ENCODE data around the gene MOCS2. TPM values are rescaled to one million over a fixed set of nuclear protein-coding genes. Genes with fewer than 3 reads are reported as not detected.

MOCS2 gene
- total and polyA plus RNA-seq, 2 of the 8 experiments (the other 6 are each of a cell fraction or from before 2014, with no cell fraction given), result 6.7 to 16.1 TPM

DNA sequence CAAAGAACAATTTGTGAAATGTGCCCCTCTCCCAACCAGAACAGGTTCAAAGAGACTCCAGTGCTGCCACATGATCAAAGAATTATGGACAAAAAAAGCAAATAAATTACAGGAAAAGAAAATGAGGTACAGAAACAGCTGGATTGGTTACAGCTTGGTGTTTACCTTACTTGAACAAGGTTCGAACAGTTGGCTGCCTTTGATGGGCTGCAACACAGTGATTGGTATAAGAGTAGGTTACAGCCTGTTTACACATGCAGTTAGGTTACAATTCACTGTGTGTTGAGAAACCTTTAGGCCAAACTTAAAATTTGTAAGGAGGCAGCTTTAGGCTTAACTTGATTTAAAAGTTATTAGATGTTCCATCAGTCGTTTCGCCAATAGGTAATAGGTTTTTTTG is 3.4 kb upstream of the MOCS2 start:
- H2BK15ac ChIP-seq (ENCODE audit: low read length), result no peak overlapping the region
- DNase-seq (ENCODE audit: low read depth in 1 of 2, low spot score in 2 of 2) (no peak), FAIRE-seq (no peak)
- CTCF ChIA-PET (ENCODE audit: partially characterized antibody), result interaction anchor here (0.8 kb wide), 1 partner anchor 22 kb away, joined by 3 read pairs; no protein-coding TSS in a partner anchor
- no peak overlapping the region for H2AK5ac ChIP-seq (ENCODE audit: low read depth, low read length)
- H4K91ac ChIP-seq (replicated peaks; ENCODE audit: insufficient read length, low read length), result no peak overlapping the region
- H3K14ac ChIP-seq (ENCODE audit: insufficient read length), result no peak overlapping the region
- no peak overlapping the region for H3K56ac ChIP-seq (replicated peaks; ENCODE audit: insufficient read length, low read depth, low read length)
- peaks cover 0 to 5% (median 0%) of the 10 kb centered on the region in 4 experiments; a peak in 4 of 7 replicates for H3K4me1 ChIP-seq (replicated peaks in 1 of 4; ENCODE audit: control insufficient read depth in 3 of 4, insufficient read depth in 4 of 4, low read length in 3 of 4)
- H2AFZ ChIP-seq (ENCODE audit: low read length), result no peak overlapping the region
- H4K8ac ChIP-seq (ENCODE audit: extremely low read depth, insufficient read depth, low read length), result no peak overlapping the region
- H2BK120ac ChIP-seq (replicated peaks; ENCODE audit: low read depth, low read length), result no peak overlapping the region
- 83% methylated on average over 3 of the region's 3 CpGs; no CpG with 5 or more reads in 1 of the 2 experiments for WGBS, 2 experiments (ENCODE audit: extremely low coverage in 1 of 2, insufficient coverage in 1 of 2, insufficient read length in 1 of 2, insufficient replicate concordance in 2 of 2, low coverage in 1 of 2, low lambda C conversion rate in 2 of 2, missing lambda C conversion rate in 1 of 2)
- no peak overlapping the region for H3K23ac ChIP-seq (ENCODE audit: insufficient read length)
- TF ChIP-seq JUND (IDR thresholded peaks at IDR 0.05; ENCODE audit: low read length), result no peak
- no peak for TF ChIP-seq EZH2 (IDR thresholded peaks at IDR 0.05; ENCODE audit: low read depth, low read length, severe bottlenecking)
- no peak for TF ChIP-seq JUN (IDR thresholded peaks at IDR 0.05; ENCODE audit: low read depth, low read length)
- no peak for TF ChIP-seq SIX5 (IDR thresholded peaks at IDR 0.05; ENCODE audit: low read depth, low read length)
- TF ChIP-seq EGR1 (IDR thresholded peaks at IDR 0.05; ENCODE audit: borderline replicate concordance, low read depth, low read length), result no peak
- no peak for TF ChIP-seq SAP30 (IDR thresholded peaks at IDR 0.05; ENCODE audit: insufficient read depth, insufficient replicate concordance, low read length)
- TF ChIP-seq MAFK (IDR thresholded peaks at IDR 0.05; ENCODE audit: low read depth, low read length), result no peak
- no peak for TF ChIP-seq BCL11A (IDR thresholded peaks at IDR 0.05; ENCODE audit: low read depth in 2 of 2, low read length in 2 of 2)
- no peak for TF ChIP-seq POLR2AphosphoS5 (IDR thresholded peaks at IDR 0.05; ENCODE audit: low read depth, low read length)
- TF ChIP-seq CEBPB (IDR thresholded peaks at IDR 0.05; ENCODE audit: low read depth, low read length), result no peak
- no peak for TF ChIP-seq RNF2 (IDR thresholded peaks at IDR 0.05; ENCODE audit: borderline replicate concordance, low read depth, low read length, missing control alignments, poor library complexity, severe bottlenecking)
- TF ChIP-seq CREB1 (IDR thresholded peaks at IDR 0.05), result no peak
- TF ChIP-seq, protein P1, sequence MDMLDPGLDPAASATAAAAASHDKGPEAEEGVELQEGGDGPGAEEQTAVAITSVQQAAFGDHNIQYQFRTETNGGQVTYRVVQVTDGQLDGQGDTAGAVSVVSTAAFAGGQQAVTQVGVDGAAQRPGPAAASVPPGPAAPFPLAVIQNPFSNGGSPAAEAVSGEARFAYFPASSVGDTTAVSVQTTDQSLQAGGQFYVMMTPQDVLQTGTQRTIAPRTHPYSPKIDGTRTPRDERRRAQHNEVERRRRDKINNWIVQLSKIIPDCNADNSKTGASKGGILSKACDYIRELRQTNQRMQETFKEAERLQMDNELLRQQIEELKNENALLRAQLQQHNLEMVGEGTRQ (IDR thresholded peaks at IDR 0.05; ENCODE audit: low read length), result no peak
- TF ChIP-seq CBX8 (IDR thresholded peaks at IDR 0.05; ENCODE audit: borderline replicate concordance, low read depth, low read length), result no peak
- no peak overlapping the region for H4K5ac ChIP-seq (ENCODE audit: insufficient read length, low read depth, low read length)
- H3K27ac ChIP-seq (ENCODE audit: low read depth, low read length), result no peak overlapping the region
- POLR2A ChIA-PET (ENCODE audit: partially characterized antibody), result no interaction called here
- no peak overlapping the region for H3K4me3 ChIP-seq (ENCODE audit: extremely low read depth in 1 of 4, insufficient read depth in 2 of 4, low read depth in 3 of 4, low read length in 4 of 4)
- no peaks in the 10 kb centered on the region for H3K79me2 ChIP-seq (ENCODE audit: control insufficient read depth in 1 of 2, insufficient read depth in 2 of 2, low read length in 2 of 2)
- no peak overlapping the region for H3K4me2 ChIP-seq (ENCODE audit: insufficient read depth in 1 of 2, low read depth in 2 of 2, low read length in 2 of 2)
- H3K9me3 ChIP-seq (ENCODE audit: insufficient read depth in 2 of 2, low read depth in 1 of 2, low read length in 1 of 2), result no peaks in the 10 kb centered on the region
- no peak overlapping the region for H2BK12ac ChIP-seq (ENCODE audit: low read depth, low read length)
- no peak overlapping the region for H2BK5ac ChIP-seq (ENCODE audit: low read depth, low read length)
- peaks cover 7% of the 10 kb centered on the region; the same call in 1 of the 2 replicates for H3K23me2 ChIP-seq (ENCODE audit: low read depth, low read length)
- H3K27me3 ChIP-seq (replicated peaks in 1 of 4; ENCODE audit: control insufficient read depth in 3 of 4, extremely low read depth in 1 of 4, insufficient read depth in 3 of 4, low read length in 3 of 4), result no peaks in the 10 kb centered on the region
- H2BK20ac ChIP-seq (ENCODE audit: low read length), result no peak overlapping the region
- no peaks in the 10 kb centered on the region for H4K20me1 ChIP-seq (replicated peaks in 1 of 2; ENCODE audit: control insufficient read depth in 1 of 2, insufficient read depth in 2 of 2, low read length in 2 of 2)
- H3K9ac ChIP-seq (replicated peaks in 1 of 4; ENCODE audit: extremely low read depth in 1 of 4, low read depth in 3 of 4, low read length in 3 of 4), result no peak overlapping the region
- H3K4ac ChIP-seq (replicated peaks; ENCODE audit: insufficient read length, low read depth, low read length), result no peak overlapping the region
- H3K36me3 ChIP-seq (ENCODE audit: control insufficient read depth in 2 of 4, insufficient read depth in 4 of 4, low read length in 3 of 4), result no peaks in the 10 kb centered on the region
- H3K18ac ChIP-seq (ENCODE audit: extremely low read depth, low read length), result no peak overlapping the region
- H3K79me1 ChIP-seq (ENCODE audit: low read depth, low read length), result no peaks in the 10 kb centered on the region; the same call in 1 of the 2 replicates
